ENCODE data around the gene SLC37A4.
"Not testable (repeated sequence)": the region's sequence is repeated elsewhere in the genome, so short reads cannot be mapped to it uniquely, and the experiment has no call there.

The SLC37A4 gene

GRCh38 chr11:119030329-119031047 is at the start of gene SLC37A4:
Gene SLC37A4 (minus strand): TSS chr11:119030877.
- peak; percentile 98 for DNase-seq (ENCODE audit: low spot score)

DNA sequence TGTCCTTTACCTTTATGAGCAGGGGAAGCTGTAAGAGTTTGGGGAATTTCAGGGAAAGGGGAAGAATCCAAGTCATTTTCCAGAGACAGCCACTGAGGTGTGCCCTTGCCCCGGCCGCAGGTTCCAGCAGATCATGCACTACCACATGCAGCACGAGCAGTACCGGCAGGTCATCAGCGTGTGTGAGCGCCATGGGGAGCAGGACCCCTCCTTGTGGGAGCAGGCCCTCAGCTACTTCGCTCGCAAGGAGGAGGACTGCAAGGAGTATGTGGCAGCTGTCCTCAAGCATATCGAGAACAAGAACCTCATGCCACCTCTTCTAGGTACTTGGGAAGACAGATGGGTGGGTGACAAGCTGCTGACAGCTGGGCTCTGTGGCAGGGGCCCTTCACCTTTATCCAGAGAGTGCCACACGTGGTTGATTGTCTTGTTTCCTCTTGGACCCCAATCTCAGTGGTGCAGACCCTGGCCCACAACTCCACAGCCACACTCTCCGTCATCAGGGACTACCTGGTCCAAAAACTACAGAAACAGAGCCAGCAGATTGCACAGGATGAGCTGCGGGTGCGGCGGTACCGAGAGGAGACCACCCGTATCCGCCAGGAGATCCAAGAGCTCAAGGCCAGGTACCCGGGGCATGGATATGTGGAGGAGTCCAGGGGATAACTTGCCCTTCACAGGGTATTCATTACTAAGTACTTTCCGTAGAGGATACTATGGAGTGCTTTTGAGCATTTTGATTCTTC is 48.2 kb upstream of the SLC37A4 start:
- DNase-seq (ENCODE audit: low spot score) = no peak

DNA sequence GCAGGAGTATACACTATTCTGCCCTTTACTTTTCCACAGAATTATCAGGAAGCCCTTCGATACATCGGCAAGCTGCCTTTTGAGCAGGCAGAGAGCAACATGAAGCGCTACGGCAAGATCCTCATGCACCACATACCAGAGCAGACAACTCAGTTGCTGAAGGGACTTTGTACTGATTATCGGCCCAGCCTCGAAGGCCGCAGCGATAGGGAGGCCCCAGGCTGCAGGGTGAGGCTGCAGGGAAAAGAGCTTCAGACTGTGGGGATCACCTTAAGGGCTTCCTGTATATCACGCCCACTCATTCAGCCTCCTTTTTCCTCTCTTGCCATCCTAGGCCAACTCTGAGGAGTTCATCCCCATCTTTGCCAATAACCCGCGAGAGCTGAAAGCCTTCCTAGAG is 47.2 kb upstream of the SLC37A4 start:
- DNase-seq (ENCODE audit: low spot score) = no peak

GRCh38 chr11:119067371-119068222 is 36.9 kb upstream of the SLC37A4 start, which contains the start of gene VPS11:
Gene VPS11 (plus strand): TSS chr11:119067818. CDS start chr11:119067824, 6 bp downstream.
- peak; percentile 98 for DNase-seq (ENCODE audit: low spot score)

DNA sequence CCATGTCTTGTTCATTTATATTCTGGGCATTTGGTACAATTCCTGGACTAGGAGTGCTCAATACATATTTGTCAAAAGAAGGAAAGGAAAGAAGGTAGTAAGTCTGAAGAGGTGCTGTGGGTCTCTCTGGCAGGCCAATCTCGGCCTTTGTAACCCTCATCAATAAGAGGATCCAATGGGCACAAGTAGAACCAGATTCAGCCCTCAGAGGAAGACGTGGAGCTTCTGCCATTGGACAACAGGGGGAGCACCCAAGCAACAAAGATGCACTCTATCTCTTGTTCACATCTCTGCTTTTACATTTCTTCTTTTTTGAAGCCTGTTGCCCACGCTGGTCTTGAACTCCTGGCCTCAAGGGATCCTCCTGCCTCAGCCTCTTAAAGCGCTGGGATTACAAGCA is 34.7 kb upstream of the SLC37A4 start:
- peak; percentile 59 for DNase-seq (ENCODE audit: low spot score)

GRCh38 chr11:119062779-119063178 is 32.1 kb upstream of the SLC37A4 start:
- no peak for DNase-seq (ENCODE audit: low spot score)

GRCh38 chr11:119061256-119061655 is 30.6 kb upstream of the SLC37A4 start:
- DNase-seq (ENCODE audit: low spot score) = no peak

DNA sequence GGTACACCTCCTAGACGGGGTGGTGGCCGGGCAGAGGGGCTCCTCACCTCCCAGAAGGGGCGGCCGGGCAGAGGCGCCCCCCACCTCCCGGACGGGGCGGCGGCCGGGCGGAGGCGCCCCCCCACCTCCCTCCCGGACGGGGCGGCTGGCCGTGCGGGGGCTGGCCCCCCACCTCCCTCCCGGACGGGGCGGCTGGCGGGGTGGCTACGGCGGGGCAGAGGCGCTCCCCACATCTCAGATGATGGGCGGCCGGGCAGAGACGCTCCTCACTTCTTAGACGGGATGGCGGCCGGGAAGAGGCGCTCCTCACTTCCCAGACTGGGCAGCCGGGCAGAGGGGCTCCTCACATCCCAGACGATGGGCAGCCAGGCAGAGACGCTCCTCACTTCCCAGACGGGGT is 28.5 kb upstream of the SLC37A4 start:
- DNase-seq (ENCODE audit: low spot score) = not testable (repeated sequence)

GRCh38 chr11:119057000-119057769 is 26.5 kb upstream of the SLC37A4 start, which contains the start of gene HYOU1:
Gene HYOU1 (minus strand): TSS chr11:119057205. CDS start chr11:119056160, 1,045 bp downstream.
- peak; percentile 99 for DNase-seq (ENCODE audit: low spot score)

DNA sequence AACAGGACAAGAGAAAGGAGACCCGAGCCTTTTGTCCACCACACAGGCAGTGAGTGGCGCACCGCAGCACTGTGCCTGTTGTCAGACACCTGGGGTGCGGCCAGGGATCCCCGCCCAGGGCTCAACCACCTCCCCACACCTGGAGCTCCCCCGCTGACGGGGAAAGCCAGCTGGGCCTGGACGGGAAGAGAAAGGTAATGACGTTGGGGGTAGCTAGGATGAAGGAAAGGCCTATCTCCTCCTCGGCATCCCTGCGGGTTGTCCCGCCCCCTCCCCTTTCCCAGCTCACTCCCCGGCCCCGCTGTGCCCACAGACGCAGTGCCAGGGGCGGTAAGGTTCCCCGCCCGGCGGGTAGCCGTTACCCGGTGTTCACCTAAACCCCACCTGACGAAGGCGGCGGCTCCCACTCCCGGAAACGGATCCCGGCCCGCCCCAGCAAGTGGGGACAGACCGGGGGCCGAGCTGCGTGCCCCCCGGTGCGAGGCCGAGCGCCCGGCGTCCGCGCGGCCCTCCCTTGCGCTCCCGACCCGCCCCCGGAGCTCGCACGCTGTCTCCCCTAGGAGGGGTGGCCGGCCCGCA is 25.8 kb upstream of the SLC37A4 start:
- DNase-seq (ENCODE audit: low spot score) = no peak

GRCh38 chr11:119055901-119056300 is 25.2 kb upstream of the SLC37A4 start:
- peak; percentile 45 for DNase-seq (ENCODE audit: low spot score)

DNA sequence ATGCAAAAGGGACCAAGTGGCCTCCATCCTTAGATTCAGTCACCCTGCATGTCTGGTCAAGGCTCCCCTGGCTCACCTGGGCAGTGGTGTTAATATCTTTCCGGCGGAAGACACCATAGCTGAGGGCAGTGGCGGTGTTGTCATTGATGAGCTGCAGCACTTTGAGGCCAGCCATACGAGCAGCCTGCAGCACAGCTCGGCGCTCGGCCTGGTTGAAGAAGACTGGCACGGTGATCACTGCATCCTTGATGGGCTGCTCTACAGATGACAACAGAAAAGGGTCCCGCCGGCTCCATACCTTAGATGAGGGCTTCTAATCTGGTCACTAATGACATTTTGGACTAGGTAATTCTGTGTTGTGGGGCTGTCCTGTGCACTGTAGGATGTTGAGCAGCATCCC is 23.7 kb upstream of the SLC37A4 start:
- no peak for DNase-seq (ENCODE audit: low spot score)

- no peak for DNase-seq (ENCODE audit: low spot score)
These were observed 21.6 kb upstream of the SLC37A4 start for GRCh38 chr11:119052163-119052814.

DNA sequence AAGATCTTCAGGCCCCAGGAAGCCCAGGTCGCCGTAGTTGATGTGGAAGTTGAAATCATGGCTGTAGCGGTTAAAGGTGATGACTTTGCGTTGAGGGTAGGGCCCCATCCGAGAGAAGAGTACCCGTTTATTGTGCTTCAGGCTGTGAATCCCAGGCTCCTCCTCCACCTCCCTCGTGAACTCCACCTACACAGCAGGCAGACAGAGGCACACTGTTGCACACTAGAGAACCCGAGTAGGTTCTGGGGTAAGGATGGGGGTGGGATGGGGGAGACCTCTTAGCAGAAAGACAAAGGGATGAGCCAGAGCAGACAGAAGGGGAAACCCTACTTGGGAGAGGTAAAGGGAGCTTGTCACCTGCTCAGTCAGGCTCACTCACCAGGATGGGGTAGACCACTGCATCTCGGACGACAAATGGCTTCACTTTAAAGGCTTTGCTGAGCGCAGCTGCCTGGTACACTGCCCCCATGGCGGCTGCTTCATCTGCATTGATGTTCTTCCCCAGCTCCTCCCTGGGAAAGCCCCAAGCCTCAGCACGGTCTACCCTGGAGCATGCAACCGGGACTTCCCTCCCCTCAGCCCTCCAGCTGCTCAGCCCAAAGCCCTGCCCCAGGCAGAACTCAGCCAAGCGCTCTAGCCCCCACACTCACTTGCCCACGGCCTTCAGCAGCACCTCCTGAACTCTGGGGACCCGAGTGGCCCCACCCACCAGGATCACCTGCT is 20.9 kb upstream of the SLC37A4 start:
- no peak for DNase-seq (ENCODE audit: low spot score)

DNA sequence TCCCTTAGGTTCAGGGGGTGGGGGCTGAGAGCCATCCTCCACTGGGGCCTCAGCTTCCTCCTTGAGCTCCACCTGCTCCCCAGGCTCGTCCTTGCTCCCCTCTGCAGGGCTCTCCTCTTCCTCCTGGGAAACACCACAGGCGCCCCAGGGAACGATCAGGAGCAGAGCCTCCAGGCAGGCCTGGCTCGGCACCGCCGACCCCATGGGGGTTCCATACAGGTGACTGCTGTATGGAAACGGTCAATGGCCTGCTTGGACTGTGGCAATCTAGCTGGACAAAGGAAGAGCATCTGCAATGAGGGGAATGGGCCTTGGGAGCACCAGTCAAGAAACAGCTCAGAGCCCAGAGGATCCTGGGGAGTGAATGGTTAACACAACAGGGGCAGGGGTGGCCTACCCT is 18.4 kb upstream of the SLC37A4 start:
- no peak for DNase-seq (ENCODE audit: low spot score)

GRCh38 chr11:119048644-119049043 is 18.0 kb upstream of the SLC37A4 start:
- no peak for DNase-seq (ENCODE audit: low spot score)

- DNase-seq (ENCODE audit: low spot score) = no peak
These were observed 16.5 kb upstream of the SLC37A4 start for GRCh38 chr11:119047205-119047604.

- DNase-seq (ENCODE audit: low spot score) = no peak
These were observed 15.8 kb upstream of the SLC37A4 start for GRCh38 chr11:119046489-119046888.

DNA sequence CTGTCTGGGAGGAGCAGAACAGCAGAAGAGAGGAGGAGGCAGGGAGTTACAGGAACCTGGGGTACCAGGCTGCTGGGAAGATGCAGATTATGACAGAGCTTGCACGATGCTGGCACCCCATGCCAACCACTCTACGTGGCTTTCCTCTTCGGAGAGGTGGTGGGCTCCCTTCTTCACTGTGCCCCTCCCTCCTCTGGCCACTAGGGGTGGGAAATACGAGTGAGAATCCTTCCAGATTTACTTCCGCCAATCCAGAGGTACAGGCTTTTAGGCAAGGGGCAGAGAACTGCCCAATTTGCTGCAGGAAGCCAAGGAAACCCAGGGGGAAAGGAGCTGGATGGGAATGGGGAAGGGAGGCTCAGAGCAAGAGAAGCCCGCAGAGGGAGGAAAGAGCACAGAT is 14.0 kb upstream of the SLC37A4 start:
- no peak for DNase-seq (ENCODE audit: low spot score)

GRCh38 chr11:119042927-119043326 is 12.2 kb upstream of the SLC37A4 start:
- DNase-seq (ENCODE audit: low spot score) = no peak
